Measurements from ENCODE around the gene PCGF6.

PCGF6 gene

DNA sequence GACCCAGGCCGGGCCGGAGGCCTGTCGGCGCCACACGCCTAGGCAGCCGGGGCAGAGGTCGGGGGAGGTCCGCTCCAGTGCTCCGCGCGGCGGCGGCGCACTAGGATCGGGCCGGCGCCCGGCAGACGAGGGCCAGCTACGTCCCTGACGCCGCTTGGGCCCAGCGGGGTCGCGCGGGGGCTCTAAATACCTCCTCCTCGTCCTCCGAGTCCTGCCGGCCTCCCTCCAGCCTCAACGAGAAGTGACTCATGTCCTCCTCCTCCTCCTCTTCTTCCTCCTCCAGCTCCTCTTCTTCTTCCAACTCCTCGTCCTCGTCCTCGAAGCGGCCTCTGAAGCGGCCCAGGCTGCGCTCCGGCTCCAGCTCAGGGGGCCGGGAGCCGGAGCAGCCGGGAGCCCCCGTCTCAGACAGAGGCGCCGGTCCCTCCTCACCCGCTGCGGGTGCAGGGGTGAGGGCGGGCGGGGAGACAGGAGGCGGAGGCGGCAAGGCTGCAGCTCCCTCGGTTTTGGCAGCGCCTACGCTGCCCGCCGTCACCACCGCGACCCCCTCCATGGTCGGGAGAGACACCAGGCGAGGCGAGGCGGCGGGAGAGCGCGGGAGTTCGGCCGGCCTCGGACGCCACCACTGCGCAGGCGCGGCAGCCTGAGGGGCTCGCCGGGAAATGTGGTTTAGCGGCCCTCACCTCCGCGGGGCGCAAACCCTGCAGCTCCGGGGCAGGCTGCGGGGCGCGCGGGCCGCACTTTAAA lies at the start of gene PCGF6:
Gene PCGF6 (minus strand): TSS at position 624 of the 744 bp plus-strand sequence. CDS start 74 bp downstream, at position 550.
- H3K9me3 ChIP-seq (ENCODE audit: control insufficient read depth, insufficient read depth, low read length) = no peaks in the 10 kb centered on the region
- H3K4me1 ChIP-seq (ENCODE audit: control insufficient read depth, insufficient read depth, low read length) = no peaks in the 10 kb centered on the region
- WGBS (ENCODE audit: insufficient coverage, insufficient read length) = no CpG with 5 or more reads among the region's 82 CpGs
- peak within 1 kb of the TSS; percentile 85 for H3K4me3 ChIP-seq (ENCODE audit: low read length)
- H3K27ac ChIP-seq (ENCODE audit: low read length) = no peak within 1 kb of the TSS
- no peaks in the 10 kb centered on the region for H3K27me3 ChIP-seq (ENCODE audit: control insufficient read depth, insufficient read depth, low read length)
- peak; percentile 76 for DNase-seq (ENCODE audit: low read depth, low spot score)
- peaks cover 2% of the 10 kb centered on the region; the same call in 1 of the 2 replicates for H3K36me3 ChIP-seq (ENCODE audit: control insufficient read depth, insufficient read depth, low read length)

GRCh38 chr10:103397191-103397825 lies 46.4 kb upstream of the PCGF6 start:
- Histone ChIP-seq H3K4me3 (ENCODE audit: low read length) (peak overlapping the region; percentile 99; the same call in 1 of the 2 replicates), H3K27me3 (ENCODE audit: control insufficient read depth, insufficient read depth, low read length) (no peaks in the 10 kb centered on the region), H3K36me3 (ENCODE audit: control insufficient read depth, insufficient read depth, low read length) (peaks cover 10% of the 10 kb centered on the region; the same call in 1 of the 2 replicates), H3K4me1 (ENCODE audit: control insufficient read depth, insufficient read depth, low read length) (0 out of 2 replicates have a peak, but pooled peaks cover 1% of the 10 kb centered on the region), H3K9me3 (ENCODE audit: control insufficient read depth, insufficient read depth, low read length) (no peaks in the 10 kb centered on the region), H3K27ac (ENCODE audit: low read length) (no peak overlapping the region)
- no CpG with 5 or more reads among the region's 19 CpGs for WGBS (ENCODE audit: insufficient coverage, insufficient read length)
- DNase-seq (ENCODE audit: low read depth, low spot score) = no peak

DNA sequence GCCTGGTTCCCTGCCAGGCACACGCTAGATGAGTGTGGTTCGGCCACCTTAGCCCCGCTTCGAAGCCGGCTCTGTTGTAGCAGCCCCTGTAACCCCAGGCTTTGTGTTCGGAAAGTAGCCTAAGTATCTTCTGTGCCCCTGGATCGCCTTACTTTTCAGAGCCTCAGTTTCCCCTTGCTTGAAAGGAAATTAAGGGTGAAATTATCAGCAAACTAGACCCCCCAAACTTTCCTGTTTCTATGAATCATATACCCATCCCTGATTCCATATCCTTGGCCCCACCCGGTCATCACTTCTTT lies 45.8 kb upstream of the PCGF6 start:
- H3K4me1 ChIP-seq (ENCODE audit: control insufficient read depth, insufficient read depth, low read length) = 0 out of 2 replicates have a peak, but pooled peaks cover 1% of the 10 kb centered on the region
- no CpG with 5 or more reads among the region's 8 CpGs for WGBS (ENCODE audit: insufficient coverage, insufficient read length)
- peak overlapping the region; percentile 99 for H3K4me3 ChIP-seq (ENCODE audit: low read length)
- peaks cover 10% of the 10 kb centered on the region; the same call in 1 of the 2 replicates for H3K36me3 ChIP-seq (ENCODE audit: control insufficient read depth, insufficient read depth, low read length)
- no peaks in the 10 kb centered on the region for H3K27me3 ChIP-seq (ENCODE audit: control insufficient read depth, insufficient read depth, low read length)
- no peak for DNase-seq (ENCODE audit: low read depth, low spot score)
- H3K27ac ChIP-seq (ENCODE audit: low read length) = no peak overlapping the region
- no peaks in the 10 kb centered on the region for H3K9me3 ChIP-seq (ENCODE audit: control insufficient read depth, insufficient read depth, low read length)

- WGBS (ENCODE audit: insufficient coverage, insufficient read length) = no CpG with 5 or more reads among the region's 56 CpGs
- H3K27ac ChIP-seq (ENCODE audit: low read length) = no peak within 1 kb of the TSS
- H3K4me3 ChIP-seq (ENCODE audit: low read length) = peak within 1 kb of the TSS; percentile 99
- 0 out of 2 replicates have a peak, but pooled peaks cover 1% of the 10 kb centered on the region for H3K4me1 ChIP-seq (ENCODE audit: control insufficient read depth, insufficient read depth, low read length)
- H3K27me3 ChIP-seq (ENCODE audit: control insufficient read depth, insufficient read depth, low read length) = no peaks in the 10 kb centered on the region
- peak; percentile 94 for DNase-seq (ENCODE audit: low read depth, low spot score)
- H3K9me3 ChIP-seq (ENCODE audit: control insufficient read depth, insufficient read depth, low read length) = no peaks in the 10 kb centered on the region
- H3K36me3 ChIP-seq (ENCODE audit: control insufficient read depth, insufficient read depth, low read length) = peaks cover 10% of the 10 kb centered on the region; the same call in 1 of the 2 replicates
These were observed 45.3 kb upstream of the PCGF6 start, which contains the start of the genes ATP5MK and PDCD11 for GRCh38 chr10:103396067-103396788. Gene ATP5MK, minus strand, starts transcription at chr10:103396475. Its CDS starts 4,018 bp downstream, at chr10:103392457. Gene PDCD11, plus strand, starts transcription at chr10:103396626. Its CDS starts 1,801 bp downstream, at chr10:103398427.

DNA sequence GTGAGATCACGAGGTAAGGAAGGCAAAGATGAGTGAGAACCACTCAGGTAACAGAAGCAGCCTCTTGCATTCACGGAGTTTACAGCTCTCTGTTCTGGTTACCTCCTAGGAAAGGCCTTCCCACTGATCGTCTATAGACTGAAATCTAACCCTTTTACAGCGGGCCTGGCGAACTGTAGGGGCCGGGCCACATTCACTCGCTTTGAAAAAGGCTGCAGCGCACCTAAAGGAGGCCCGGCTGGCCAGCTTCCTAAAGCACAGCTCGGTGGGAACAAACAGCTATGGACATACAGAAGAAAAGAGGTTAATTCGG lies 44.8 kb upstream of the PCGF6 start:
- peaks cover 7% of the 10 kb centered on the region; the same call in 1 of the 2 replicates for H3K36me3 ChIP-seq (ENCODE audit: control insufficient read depth, insufficient read depth, low read length)
- DNase-seq (ENCODE audit: low read depth, low spot score) = no peak
- 0 out of 2 replicates have a peak, but pooled peaks cover 1% of the 10 kb centered on the region for H3K4me1 ChIP-seq (ENCODE audit: control insufficient read depth, insufficient read depth, low read length)
- H3K27ac ChIP-seq (ENCODE audit: low read length) = no peak overlapping the region
- no peaks in the 10 kb centered on the region for H3K27me3 ChIP-seq (ENCODE audit: control insufficient read depth, insufficient read depth, low read length)
- H3K4me3 ChIP-seq (ENCODE audit: low read length) = peak overlapping the region; percentile 99
- no peaks in the 10 kb centered on the region for H3K9me3 ChIP-seq (ENCODE audit: control insufficient read depth, insufficient read depth, low read length)
- no CpG with 5 or more reads among the region's 11 CpGs for WGBS (ENCODE audit: insufficient coverage, insufficient read length)

DNA sequence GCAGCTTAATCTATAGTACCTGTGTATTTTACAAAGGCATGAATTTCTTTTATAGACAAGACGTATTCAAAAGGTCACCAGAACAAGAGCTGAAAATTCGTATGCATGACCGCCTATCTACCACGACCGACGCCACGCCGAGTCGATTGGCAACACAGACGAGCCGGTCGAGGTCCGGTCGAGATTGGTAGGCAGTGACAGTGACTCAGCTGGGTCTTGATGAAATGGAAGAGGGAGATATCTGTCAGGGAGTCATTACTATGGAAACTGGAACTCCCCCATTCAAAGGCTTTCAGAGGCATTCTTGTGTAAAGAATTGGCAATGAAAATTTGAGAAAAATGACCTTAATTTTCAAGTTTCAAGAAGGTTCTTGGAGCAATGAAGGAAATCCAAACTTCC lies 43.2 kb upstream of the PCGF6 start:
- Histone ChIP-seq H3K4me1 (ENCODE audit: control insufficient read depth, insufficient read depth, low read length) (0 out of 2 replicates have a peak, but pooled peaks cover 1% of the 10 kb centered on the region), H3K4me3 (ENCODE audit: low read length) (no peak overlapping the region), H3K9me3 (ENCODE audit: control insufficient read depth, insufficient read depth, low read length) (no peaks in the 10 kb centered on the region), H3K27me3 (ENCODE audit: control insufficient read depth, insufficient read depth, low read length) (no peaks in the 10 kb centered on the region), H3K27ac (ENCODE audit: low read length) (no peak overlapping the region), H3K36me3 (ENCODE audit: control insufficient read depth, insufficient read depth, low read length) (peaks cover 4% of the 10 kb centered on the region; the same call in 1 of the 2 replicates)
- no CpG with 5 or more reads among the region's 14 CpGs for WGBS (ENCODE audit: insufficient coverage, insufficient read length)
- no peak for DNase-seq (ENCODE audit: low read depth, low spot score)

- no CpG with 5 or more reads among the region's 5 CpGs for WGBS (ENCODE audit: insufficient coverage, insufficient read length)
- peaks cover 6% of the 10 kb centered on the region; the same call in 1 of the 2 replicates for H3K36me3 ChIP-seq (ENCODE audit: control insufficient read depth, insufficient read depth, low read length)
- H3K27me3 ChIP-seq (ENCODE audit: control insufficient read depth, insufficient read depth, low read length) = no peaks in the 10 kb centered on the region
- H3K9me3 ChIP-seq (ENCODE audit: control insufficient read depth, insufficient read depth, low read length) = no peaks in the 10 kb centered on the region
- H3K4me3 ChIP-seq (ENCODE audit: low read length) = no peak overlapping the region
- DNase-seq (ENCODE audit: low read depth, low spot score) = no peak
- H3K4me1 ChIP-seq (ENCODE audit: control insufficient read depth, insufficient read depth, low read length) = no peaks in the 10 kb centered on the region
- no peak overlapping the region for H3K27ac ChIP-seq (ENCODE audit: low read length)
These were observed 31.8 kb upstream of the PCGF6 start for GRCh38 chr10:103382769-103383168.

DNA sequence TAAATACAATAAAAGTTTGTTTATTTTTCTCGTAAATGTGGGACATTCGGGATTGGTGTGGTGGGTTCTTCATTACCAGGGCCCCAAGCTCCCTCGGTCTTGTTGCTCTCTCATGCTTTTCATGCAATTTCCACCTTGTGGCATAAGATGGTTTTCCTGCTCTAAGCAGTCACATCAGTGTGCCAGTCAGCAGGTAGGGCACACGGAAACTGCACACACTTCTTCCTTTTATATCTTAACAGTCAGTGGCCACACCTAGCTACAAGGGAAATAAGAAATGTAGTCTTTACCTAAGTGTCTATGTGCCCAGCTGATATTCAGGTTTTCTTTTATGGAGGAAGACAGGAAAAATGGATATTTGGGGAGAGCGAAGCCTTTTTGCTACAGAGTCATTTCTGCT lies 23.3 kb upstream of the PCGF6 start:
- Histone ChIP-seq H3K4me1 (ENCODE audit: control insufficient read depth, insufficient read depth, low read length) (no peaks in the 10 kb centered on the region), H3K36me3 (ENCODE audit: control insufficient read depth, insufficient read depth, low read length) (peaks cover 6% of the 10 kb centered on the region; the same call in 1 of the 2 replicates), H3K27me3 (ENCODE audit: control insufficient read depth, insufficient read depth, low read length) (no peaks in the 10 kb centered on the region), H3K27ac (ENCODE audit: low read length) (no peak overlapping the region), H3K4me3 (ENCODE audit: low read length) (no peak overlapping the region), H3K9me3 (ENCODE audit: control insufficient read depth, insufficient read depth, low read length) (no peaks in the 10 kb centered on the region)
- no peak for DNase-seq (ENCODE audit: low read depth, low spot score)
- no CpG with 5 or more reads among the region's 5 CpGs for WGBS (ENCODE audit: insufficient coverage, insufficient read length)

DNA sequence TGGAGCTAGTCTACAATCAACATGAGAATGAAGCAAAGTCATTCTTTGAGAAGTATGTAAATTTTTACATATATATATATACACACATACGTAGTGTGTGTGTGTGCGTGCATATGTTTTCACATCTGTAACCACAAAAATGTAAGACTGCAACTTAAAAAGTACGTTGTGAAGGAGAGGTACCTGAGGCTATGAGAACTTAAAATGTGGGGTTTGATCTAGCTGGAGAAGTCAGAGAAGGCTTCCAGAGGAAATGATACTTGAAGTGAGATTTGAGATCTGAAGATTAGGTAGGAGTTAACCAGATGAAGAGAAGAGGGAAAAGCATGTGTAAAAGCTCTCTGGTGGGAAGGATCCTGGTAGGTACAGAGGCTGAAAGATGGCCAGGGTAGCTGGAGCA lies 22.6 kb upstream of the PCGF6 start:
- Histone ChIP-seq H3K4me3 (ENCODE audit: low read length) (no peak overlapping the region), H3K36me3 (ENCODE audit: control insufficient read depth, insufficient read depth, low read length) (peaks cover 6% of the 10 kb centered on the region; the same call in 1 of the 2 replicates), H3K27ac (ENCODE audit: low read length) (no peak overlapping the region), H3K27me3 (ENCODE audit: control insufficient read depth, insufficient read depth, low read length) (no peaks in the 10 kb centered on the region), H3K9me3 (ENCODE audit: control insufficient read depth, insufficient read depth, low read length) (no peaks in the 10 kb centered on the region), H3K4me1 (ENCODE audit: control insufficient read depth, insufficient read depth, low read length) (no peaks in the 10 kb centered on the region)
- no peak for DNase-seq (ENCODE audit: low read depth, low spot score)
- no CpG with 5 or more reads among the region's 3 CpGs for WGBS (ENCODE audit: insufficient coverage, insufficient read length)

Data from iPS DF 6.9 (cell line).